ENCODE data around the gene TMSB10. TPM values are rescaled to one million over a fixed set of nuclear protein-coding genes. Genes with fewer than 3 reads are reported as not detected.
"Not testable (repeated sequence)": the region's sequence is repeated elsewhere in the genome, so short reads cannot be mapped to it uniquely, and the experiment has no call there.

TMSB10 gene
- total RNA-seq, 1 donor from 2014 or later, result 2,521 TPM

- no peak overlapping the region for H3K4me3 Mint-ChIP-seq (ENCODE audit: unreplicated experiment)
- peaks cover 25% of the 10 kb centered on the region for H3K27me3 Mint-ChIP-seq (ENCODE audit: low read depth)
- H3K4me1 Mint-ChIP-seq (ENCODE audit: low read depth), result no peaks in the 10 kb centered on the region
- H3K36me3 Mint-ChIP-seq (ENCODE audit: low read depth), result peaks cover 2% of the 10 kb centered on the region
- H3K27ac Mint-ChIP-seq (ENCODE audit: unreplicated experiment), result no peak overlapping the region
- peaks cover 2% of the 10 kb centered on the region for H3K9me3 Mint-ChIP-seq (ENCODE audit: low read depth)
- DNase-seq (ENCODE audit: low spot score), result no peak
- TF ChIP-seq CTCF (IDR thresholded peaks at IDR 0.05), result no peak
These were observed 35.1 kb upstream of the TMSB10 start for GRCh38 chr2:84870306-84870705.

GRCh38 chr2:84872691-84873090 lies 32.8 kb upstream of the TMSB10 start:
- not testable (repeated sequence) for H3K4me1 Mint-ChIP-seq (ENCODE audit: low read depth); H3K36me3 Mint-ChIP-seq (ENCODE audit: low read depth); DNase-seq (ENCODE audit: low spot score); H3K4me3 Mint-ChIP-seq (ENCODE audit: unreplicated experiment); H3K27ac Mint-ChIP-seq (ENCODE audit: unreplicated experiment); H3K9me3 Mint-ChIP-seq (ENCODE audit: low read depth)
- H3K27me3 Mint-ChIP-seq (ENCODE audit: low read depth), result peaks cover 29% of the 10 kb centered on the region

- Mint-ChIP-seq H3K4me1 (ENCODE audit: low read depth) (no peaks in the 10 kb centered on the region), H3K9me3 (ENCODE audit: low read depth) (no peaks in the 10 kb centered on the region), H3K27me3 (ENCODE audit: low read depth) (peaks cover 34% of the 10 kb centered on the region), H3K36me3 (ENCODE audit: low read depth) (peaks cover 2% of the 10 kb centered on the region), H3K27ac (ENCODE audit: unreplicated experiment) (no peak overlapping the region), H3K4me3 (ENCODE audit: unreplicated experiment) (no peak overlapping the region)
- TF ChIP-seq CTCF (IDR thresholded peaks at IDR 0.05), result no peak
- DNase-seq (ENCODE audit: low spot score), result no peak
These were observed 32.1 kb upstream of the TMSB10 start for GRCh38 chr2:84873350-84873749.

- no peak overlapping the region for H3K27ac Mint-ChIP-seq (ENCODE audit: unreplicated experiment)
- no peak for TF ChIP-seq CTCF (IDR thresholded peaks at IDR 0.05)
- H3K36me3 Mint-ChIP-seq (ENCODE audit: low read depth), result peaks cover 2% of the 10 kb centered on the region
- peaks cover 44% of the 10 kb centered on the region for H3K27me3 Mint-ChIP-seq (ENCODE audit: low read depth)
- no peak for DNase-seq (ENCODE audit: low spot score)
- H3K4me3 Mint-ChIP-seq (ENCODE audit: unreplicated experiment), result no peak overlapping the region
- no peaks in the 10 kb centered on the region for H3K4me1 Mint-ChIP-seq (ENCODE audit: low read depth)
- no peaks in the 10 kb centered on the region for H3K9me3 Mint-ChIP-seq (ENCODE audit: low read depth)
These were observed 30.9 kb upstream of the TMSB10 start for GRCh38 chr2:84874381-84875212.

- Mint-ChIP-seq H3K36me3 (ENCODE audit: low read depth) (peaks cover 2% of the 10 kb centered on the region), H3K4me1 (ENCODE audit: low read depth) (peaks cover 4% of the 10 kb centered on the region), H3K27ac (ENCODE audit: unreplicated experiment) (no peak overlapping the region), H3K4me3 (ENCODE audit: unreplicated experiment) (no peak overlapping the region), H3K27me3 (ENCODE audit: low read depth) (peaks cover 45% of the 10 kb centered on the region), H3K9me3 (ENCODE audit: low read depth) (no peaks in the 10 kb centered on the region)
- peak; percentile 27 for DNase-seq (ENCODE audit: low spot score)
- TF ChIP-seq CTCF (IDR thresholded peaks at IDR 0.05), result no peak
These were observed 30.3 kb upstream of the TMSB10 start for GRCh38 chr2:84875213-84875560.

GRCh38 chr2:84875619-84876018 lies 29.8 kb upstream of the TMSB10 start:
- not testable (repeated sequence) for H3K36me3 Mint-ChIP-seq (ENCODE audit: low read depth); H3K9me3 Mint-ChIP-seq (ENCODE audit: low read depth); H3K4me3 Mint-ChIP-seq (ENCODE audit: unreplicated experiment); H3K27ac Mint-ChIP-seq (ENCODE audit: unreplicated experiment); H3K4me1 Mint-ChIP-seq (ENCODE audit: low read depth); DNase-seq (ENCODE audit: low spot score)
- H3K27me3 Mint-ChIP-seq (ENCODE audit: low read depth), result peaks cover 46% of the 10 kb centered on the region
